Cardiac septum (tissue), 1 donor: Measurements from ENCODE around the gene DEPP1. TPM values are rescaled to one million over a fixed set of nuclear protein-coding genes. Genes with fewer than 3 reads are reported as not detected.

Experiments
- DNase-seq: peaks from one replicate; pipeline ENCODE4 v3.0.0-alpha.2; 2020; ENCODE audit warnings: low spot score
- intact Hi-C: fragments of 100-400 bp; cut with DNase I; formaldehyde crosslinking; loops from one replicate; pipeline ENCODE4 v1.14.0; 2022
- total RNA-seq: library from RNA; stranded (reverse); fragmentation: NEBNext Ultra II Directional; extraction: Animal tissue kit (Norgen Biotek cat#: 25700); gene quantifications from one replicate; pipeline ENCODE4 v1.2.1, GENCODE V29; 2021
- donor health status: DM: no; HTN: no; CAD: no.

DEPP1 gene
- total RNA-seq, 1 donor from 2014 or later = 45.5 TPM

GRCh38 chr10:44971935-44972757 lies 6.5 kb downstream of the DEPP1 start:
- no peak for DNase-seq

DNA sequence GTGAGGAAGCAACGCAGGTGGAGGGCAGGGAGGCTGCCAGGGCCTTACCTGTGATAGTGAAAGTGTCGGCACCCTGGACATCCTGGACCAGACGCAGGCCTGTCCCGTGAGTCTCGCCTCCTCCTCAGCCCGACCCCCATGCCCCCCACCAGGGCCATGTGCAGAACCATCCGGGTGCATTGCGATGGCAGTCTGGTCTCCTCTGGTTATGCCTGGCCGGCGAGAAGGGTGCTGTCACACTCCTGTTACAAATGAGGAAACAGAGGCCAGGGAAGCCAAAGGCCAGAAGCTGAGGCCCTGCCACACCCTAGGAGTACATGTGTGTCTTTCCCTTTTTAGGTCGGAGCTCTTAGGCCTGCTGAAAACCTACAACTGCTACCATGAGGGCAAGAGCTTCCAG lies 7.2 kb downstream of the DEPP1 start:
- no peak for DNase-seq
- intact Hi-C loops = loop anchor here (10.0 kb wide), 1 partner anchor 97 kb away; no protein-coding TSS in a partner anchor

More at GRCh38 chr10:44971935-44972757, 6.5 kb downstream of the DEPP1 start:
- intact Hi-C loops = loop anchor here (10.0 kb wide), 1 partner anchor 97 kb away; no protein-coding TSS in a partner anchor

- no peak for DNase-seq
- intact Hi-C loops = loop anchor here (10.0 kb wide), 1 partner anchor 96 kb away; no protein-coding TSS in a partner anchor
Observed at GRCh38 chr10:44970812-44971395, 7.7 kb downstream of the DEPP1 start.

- intact Hi-C loops = loop anchor here (5.0 to 10.0 kb wide), 2 partner anchors 32 to 95 kb away; partner anchors contain the start of gene ZNF22
Observed at GRCh38 chr10:44969854-44970253, 8.8 kb downstream of the DEPP1 start.

GRCh38 chr10:44968500-44969400 lies 9.9 kb downstream of the DEPP1 start:
- intact Hi-C loops = loop anchor here (5.0 kb wide), 1 partner anchor 34 kb away; the partner anchor contains the start of gene ZNF22
- DNase-seq = no peak

More at GRCh38 chr10:44969854-44970253, 8.8 kb downstream of the DEPP1 start:
- DNase-seq = no peak

DNA sequence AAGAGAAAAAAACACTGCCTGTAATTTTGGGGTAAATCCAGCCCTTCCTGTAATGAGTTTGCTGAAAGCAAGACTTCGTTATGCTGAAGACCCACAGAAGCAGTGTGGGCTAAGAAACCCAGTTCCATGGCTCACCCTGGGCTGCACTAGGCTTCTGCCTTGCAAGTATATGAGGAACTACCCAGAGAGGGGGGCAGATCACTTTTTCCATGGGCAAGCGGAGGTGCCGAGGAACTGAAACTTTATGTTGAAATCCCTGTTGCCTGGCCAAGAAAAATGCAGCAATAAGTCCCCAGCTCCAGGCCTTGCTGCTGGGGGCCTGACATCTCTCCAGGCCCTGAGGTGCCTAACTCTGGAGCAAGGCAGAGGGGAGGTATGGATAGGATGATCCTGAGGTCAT lies 10.5 kb downstream of the DEPP1 start:
- no peak for DNase-seq
- intact Hi-C loops = loop anchor here (5.0 kb wide), 1 partner anchor 34 kb away; the partner anchor contains the start of gene ZNF22

- intact Hi-C loops = loop anchor here (5.0 kb wide), 1 partner anchor 35 kb away; the partner anchor contains the start of gene ZNF22
- DNase-seq = no peak
Observed at GRCh38 chr10:44967616-44968015, 11.0 kb downstream of the DEPP1 start.

DNA sequence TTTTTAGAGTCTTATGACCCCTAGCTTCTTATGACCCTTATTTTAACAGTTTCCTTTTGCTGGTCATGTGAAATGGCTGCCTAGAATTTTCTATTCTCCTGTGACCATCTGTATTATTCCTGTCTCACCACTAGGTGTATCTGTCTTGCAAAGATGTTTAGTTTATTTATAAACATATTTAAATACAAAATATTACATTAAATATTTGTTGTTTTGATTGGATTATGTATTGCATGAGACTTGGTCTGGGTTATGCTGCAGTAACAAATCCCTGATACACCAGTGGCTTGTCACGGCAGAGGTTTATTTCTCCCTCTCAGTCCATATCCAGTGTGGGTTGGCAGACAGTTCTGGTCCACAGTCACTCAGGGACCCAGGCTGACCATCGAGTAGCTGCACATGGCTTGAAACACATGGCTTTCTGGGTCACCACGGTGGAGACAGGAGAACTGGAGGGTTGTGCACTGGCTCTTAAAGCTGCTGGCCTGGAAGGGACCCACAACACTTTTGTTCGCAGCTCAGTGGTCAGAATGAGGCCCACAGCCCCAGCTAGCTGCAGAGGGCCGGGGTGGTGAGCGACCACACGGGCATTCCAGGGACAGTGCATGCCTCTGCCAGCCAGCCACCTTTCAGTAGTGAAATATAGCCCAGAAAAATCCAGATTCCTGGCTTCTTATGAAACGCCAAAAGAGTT lies 11.6 kb downstream of the DEPP1 start:
- intact Hi-C loops = loop anchor here (5.0 kb wide), 1 partner anchor 35 kb away; the partner anchor contains the start of gene ZNF22
- no peak for DNase-seq

- intact Hi-C loops = loop anchor here (5.0 kb wide), 1 partner anchor 36 kb away; the partner anchor contains the start of gene ZNF22
- DNase-seq = no peak
Observed at GRCh38 chr10:44966129-44966815, 12.3 kb downstream of the DEPP1 start.

GRCh38 chr10:44965651-44966097 lies 12.9 kb downstream of the DEPP1 start:
- intact Hi-C loops = loop anchor here (5.0 kb wide), 1 partner anchor 37 kb away; the partner anchor contains the start of gene ZNF22
- no peak for DNase-seq

- no peak for DNase-seq
Observed at GRCh38 chr10:44965104-44965503, 13.5 kb downstream of the DEPP1 start.

DNA sequence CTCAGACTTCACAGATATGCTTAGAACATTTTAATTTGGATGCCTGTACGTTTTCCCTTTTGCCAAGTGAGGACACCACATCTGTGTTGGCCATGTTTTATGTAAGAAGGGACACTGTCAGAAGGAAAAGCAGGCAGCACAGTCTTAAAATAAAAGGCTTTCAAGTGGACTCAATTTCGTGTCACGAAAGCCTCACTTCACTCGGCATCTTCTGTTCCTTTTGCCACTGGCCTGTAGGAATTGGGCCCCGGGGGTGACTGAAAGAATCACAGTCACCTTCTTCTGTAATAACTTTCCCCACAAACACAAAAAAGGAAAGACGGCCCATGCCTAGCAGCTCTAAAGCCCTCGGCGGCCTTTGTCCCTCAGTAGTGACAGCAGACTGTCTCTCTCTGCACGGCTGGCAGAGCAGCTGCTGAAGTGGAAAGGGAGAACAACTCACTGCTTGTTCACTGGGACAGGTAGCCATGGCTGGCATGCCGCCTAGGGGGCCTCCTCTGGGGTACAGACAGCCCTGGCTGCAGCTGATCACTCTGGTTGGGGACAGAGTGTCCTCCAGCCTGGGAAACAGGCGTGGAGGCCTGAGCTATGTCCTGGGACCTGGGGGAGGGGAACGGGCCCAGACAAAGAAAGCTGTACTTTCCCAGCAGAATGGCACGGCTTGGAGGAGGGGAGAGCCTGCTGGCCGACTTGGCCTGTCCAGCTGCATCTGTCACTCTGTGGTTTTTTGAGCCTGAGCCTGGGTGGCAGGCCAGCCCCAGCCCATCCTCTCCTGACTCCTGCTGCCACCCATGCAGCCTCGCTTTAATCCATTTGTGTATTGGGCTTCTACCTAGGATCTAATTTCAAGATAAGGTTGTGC lies 14.6 kb downstream of the DEPP1 start:
- intact Hi-C loops = no loop called here
- DNase-seq = peak; percentile 86

More at GRCh38 chr10:44965104-44965503, 13.5 kb downstream of the DEPP1 start:
- intact Hi-C loops = loop anchor here (5.0 kb wide), 1 partner anchor 37 kb away; the partner anchor contains the start of gene ZNF22

GRCh38 chr10:44962870-44963738 lies 15.5 kb downstream of the DEPP1 start:
- intact Hi-C loops = no loop called here
- DNase-seq = no peak

- intact Hi-C loops = no loop called here
- no peak for DNase-seq
Observed at GRCh38 chr10:44961931-44962750, 16.5 kb downstream of the DEPP1 start.

DNA sequence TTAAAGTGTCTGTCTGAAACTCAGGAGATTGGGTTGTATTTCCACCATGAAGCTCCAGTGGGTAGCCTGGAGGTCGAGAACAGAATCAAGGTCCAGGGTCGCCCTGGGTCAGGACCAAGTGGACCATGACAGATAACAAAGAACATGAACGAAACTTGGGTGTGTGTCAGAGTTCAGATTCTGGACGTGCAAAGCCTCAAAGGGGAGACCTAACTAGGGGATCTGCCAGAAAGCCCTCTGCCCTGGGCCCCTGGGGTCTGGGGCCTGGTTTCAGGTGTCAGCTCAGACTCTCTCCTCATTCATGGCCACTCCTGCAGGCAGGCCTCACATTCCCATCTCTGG lies 17.4 kb downstream of the DEPP1 start:
- intact Hi-C loops = no loop called here
- no peak for DNase-seq
